GM19240 (cell line): Measurements from ENCODE around the gene CES5A.
"Not testable (repeated sequence)": the region's sequence is repeated elsewhere in the genome, so short reads cannot be mapped to it uniquely, and the experiment has no call there.

Experiments
- DNase-seq: peaks from one replicate; pipeline ENCODE4 v3.0.0; 2011; ENCODE audit warnings: low spot score; ENCODE audit not compliant: insufficient read length

Gene CES5A, protein sequence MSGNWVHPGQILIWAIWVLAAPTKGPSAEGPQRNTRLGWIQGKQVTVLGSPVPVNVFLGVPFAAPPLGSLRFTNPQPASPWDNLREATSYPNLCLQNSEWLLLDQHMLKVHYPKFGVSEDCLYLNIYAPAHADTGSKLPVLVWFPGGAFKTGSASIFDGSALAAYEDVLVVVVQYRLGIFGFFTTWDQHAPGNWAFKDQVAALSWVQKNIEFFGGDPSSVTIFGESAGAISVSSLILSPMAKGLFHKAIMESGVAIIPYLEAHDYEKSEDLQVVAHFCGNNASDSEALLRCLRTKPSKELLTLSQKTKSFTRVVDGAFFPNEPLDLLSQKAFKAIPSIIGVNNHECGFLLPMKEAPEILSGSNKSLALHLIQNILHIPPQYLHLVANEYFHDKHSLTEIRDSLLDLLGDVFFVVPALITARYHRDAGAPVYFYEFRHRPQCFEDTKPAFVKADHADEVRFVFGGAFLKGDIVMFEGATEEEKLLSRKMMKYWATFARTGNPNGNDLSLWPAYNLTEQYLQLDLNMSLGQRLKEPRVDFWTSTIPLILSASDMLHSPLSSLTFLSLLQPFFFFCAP

DNA sequence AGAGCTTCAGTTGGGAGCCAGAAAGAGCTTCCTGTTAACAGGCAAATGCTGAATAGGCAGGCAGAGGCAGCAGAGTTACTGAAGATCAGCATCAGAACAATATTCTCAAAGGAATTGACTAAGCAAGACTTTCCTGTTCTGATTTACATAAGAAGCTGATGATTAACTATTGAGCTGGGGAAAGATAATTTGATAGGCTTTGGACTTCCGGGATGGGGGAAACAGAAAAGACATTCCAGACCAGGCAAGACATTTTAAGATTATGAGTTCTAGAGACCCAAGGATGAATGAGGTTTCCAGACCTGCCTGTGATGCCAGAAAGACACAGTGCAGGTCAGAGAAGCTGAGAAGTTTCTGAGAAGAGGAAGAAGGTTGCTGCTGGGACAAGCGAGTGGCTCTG is at the start of gene CES5A:
Gene CES5A (minus strand): TSS at position 101 of the 400 bp plus-strand sequence. CDS start 152 bp downstream, outside the sequence.
- no peak for DNase-seq

DNA sequence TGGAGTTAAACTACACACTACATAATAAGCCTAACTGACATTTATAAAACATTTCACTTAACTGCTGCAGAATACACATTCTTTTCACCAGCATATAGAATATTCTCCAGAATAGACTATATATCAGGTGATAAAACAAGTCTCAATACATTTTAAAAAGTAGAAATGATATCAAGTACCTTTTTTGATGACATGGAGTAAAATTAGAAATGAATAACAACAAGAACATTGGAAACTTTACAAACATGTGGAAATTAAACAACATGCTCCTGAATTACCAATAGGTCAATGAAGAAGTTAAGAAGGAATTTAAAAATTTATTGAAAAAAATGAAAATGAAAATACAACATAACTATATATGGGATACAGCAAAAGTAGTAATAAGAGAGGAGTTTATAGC is 47.5 kb upstream of the CES5A start:
- no peak for DNase-seq

DNA sequence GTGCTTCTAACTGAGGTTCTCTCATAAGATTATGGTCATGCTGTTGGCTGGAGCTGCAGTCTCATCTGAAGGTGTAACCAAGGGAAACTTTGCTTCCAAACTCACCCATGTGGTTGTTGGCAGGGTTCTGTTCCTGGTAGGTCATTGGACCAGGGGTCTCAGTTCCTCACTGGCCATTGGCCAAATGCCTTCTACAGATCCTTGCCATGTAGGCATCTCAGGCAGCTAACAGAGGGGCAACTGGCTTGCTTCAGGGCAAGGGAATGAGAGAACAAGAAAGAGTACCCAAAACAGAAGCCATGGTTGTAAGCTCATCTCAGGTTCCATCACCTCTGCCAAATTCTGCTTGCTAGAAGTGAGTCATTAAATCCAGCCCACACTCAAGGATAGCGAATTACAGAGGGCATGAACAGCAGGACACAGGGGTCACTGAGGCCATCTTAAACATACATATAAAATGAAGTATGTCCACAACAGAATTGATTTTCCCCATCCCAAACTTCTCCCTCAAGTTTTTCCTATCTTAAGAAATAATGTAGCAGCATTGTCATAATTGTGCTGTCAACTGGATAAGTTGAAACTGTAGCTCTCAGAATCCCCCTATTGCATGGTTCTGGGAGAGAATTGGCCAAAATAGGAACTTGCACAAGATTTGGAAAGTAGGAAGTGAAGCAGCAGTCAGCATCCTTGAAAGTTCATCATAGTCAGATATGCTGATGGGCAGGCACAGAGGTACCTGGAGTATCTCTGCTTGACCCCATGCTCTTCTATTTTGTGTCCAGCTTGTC is 42.4 kb upstream of the CES5A start:
- no peak for DNase-seq

DNA sequence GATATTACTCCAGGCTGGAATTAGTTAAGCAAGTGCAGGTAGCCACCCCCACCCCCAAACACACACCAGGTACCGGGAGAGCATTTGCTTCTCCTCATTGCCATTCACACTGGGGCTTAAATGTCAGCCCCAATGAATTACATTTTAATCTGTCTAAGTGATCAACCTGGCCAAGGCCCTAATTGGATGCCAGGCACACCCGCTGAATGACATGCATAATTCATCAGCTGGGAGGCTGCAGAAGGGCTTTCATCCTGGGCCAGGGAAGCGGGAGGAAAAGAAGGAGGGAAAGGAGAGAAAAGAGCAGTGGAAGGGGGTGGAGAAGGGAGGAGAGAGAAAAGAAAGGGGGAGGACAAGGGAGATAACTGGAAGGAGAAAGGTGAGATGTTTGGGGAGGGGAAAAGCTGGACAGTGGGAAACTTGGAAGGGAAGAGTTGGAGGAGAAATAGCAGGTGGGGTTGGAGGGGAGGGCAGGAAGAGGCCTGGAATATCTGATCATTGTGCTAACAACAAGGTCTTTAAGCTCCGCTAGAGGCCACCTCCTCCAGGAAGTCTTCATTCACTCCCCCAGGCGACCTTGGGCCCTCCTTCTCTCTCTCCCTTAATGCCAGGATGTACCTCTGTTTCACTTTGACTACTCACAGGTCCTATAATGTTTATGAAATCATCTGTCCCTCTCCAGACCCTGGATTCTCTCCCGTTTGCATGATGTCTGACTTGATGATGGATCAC is 40.1 kb upstream of the CES5A start:
- no peak for DNase-seq

DNA sequence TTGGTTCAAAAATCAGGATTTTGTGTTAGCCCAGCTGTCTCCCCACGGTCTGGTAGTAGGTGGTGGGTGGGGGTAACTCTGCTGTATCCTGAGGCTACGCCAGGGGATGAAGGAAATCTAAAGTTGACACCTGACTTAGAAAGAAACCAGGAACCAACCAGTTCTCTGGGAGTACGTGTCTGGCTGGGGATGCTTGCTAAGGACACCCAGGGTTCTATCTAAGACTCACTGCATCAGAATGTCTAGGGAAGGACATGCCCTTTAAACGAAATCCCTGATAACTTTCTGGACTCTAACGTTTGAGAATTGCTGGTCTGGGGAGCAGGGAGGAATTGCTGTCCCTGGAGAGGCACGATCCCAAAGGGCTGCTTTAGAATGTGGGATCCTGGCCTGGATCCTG is 39.2 kb upstream of the CES5A start:
- DNase-seq, result no peak

DNA sequence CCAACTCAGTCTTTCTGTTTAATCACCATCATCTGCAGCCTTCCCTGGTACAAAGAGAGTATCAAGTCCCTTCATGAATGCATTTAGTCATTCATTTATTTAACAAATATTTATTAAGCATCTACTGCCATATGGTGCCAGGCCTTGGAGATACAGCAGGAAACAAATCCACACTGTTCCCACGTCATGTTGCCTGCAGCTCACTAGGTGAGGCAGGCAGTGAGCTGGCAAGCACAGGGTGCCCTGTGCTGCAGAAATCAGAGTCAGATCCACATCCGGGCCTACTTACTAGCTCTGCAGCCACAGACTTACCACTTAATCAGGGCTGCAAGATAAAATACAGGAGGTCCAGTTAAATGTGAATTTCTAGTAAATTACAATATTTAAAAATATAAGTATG is 38.5 kb upstream of the CES5A start:
- DNase-seq, result no peak

DNA sequence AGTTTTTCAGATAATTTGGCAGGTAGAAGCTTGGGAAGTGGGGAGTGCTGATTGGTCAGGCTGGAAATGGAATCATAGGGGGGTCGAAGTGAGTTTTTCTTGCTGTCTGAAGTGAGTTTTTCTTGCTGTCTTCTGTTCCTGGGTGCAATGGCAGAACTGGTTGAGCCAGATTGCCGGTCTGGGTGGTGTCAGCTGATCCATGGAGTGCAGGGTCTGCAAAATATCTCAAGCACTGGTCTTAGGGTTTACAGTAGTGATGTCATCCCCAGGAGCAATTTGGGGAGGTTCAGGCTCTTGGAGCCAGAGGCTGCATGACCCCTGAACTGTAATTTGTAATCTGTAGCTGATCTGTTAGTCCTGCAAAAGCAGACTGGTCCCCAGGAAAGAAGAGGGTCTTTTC is 37.9 kb upstream of the CES5A start:
- not testable (repeated sequence) for DNase-seq

DNA sequence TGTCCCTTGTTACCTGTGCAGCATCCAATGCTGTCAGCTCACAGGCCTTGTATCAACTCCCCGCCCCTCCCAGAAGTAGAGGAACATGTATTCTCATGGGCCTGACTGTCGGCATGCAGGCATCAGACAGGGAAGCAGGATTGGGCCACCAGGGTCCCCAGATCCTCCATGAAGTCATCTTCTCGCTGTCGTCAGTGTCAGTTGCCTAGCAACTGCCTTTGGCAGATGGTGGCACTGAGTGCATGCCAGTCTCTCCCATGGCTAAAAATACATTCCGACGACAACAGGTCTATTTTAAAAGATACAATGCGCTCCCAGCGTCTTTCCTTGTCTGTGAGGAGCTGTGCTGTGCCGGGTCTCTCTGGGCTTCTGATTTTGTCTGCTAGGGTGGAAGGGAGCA is 36.8 kb upstream of the CES5A start:
- DNase-seq, result no peak

DNA sequence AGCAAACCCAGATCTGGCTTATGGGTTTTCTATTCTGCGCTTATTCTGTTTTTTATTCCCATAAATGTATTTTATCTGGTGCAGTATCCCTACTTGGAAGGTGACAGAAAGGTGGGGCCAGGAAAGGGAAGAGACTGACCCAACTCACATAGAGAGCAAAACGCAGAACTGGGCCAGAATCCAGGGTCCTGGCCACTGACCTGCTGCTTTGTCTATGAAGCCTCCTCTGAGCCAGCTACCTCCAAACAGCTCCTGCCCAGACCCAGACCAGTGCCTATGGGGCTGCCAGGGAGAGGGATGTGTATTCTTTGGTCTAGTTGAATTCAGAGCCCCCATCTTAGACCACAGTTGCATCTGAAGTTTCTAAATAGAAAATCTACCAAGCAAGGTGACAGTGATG is 36.4 kb upstream of the CES5A start:
- DNase-seq, result no peak

DNA sequence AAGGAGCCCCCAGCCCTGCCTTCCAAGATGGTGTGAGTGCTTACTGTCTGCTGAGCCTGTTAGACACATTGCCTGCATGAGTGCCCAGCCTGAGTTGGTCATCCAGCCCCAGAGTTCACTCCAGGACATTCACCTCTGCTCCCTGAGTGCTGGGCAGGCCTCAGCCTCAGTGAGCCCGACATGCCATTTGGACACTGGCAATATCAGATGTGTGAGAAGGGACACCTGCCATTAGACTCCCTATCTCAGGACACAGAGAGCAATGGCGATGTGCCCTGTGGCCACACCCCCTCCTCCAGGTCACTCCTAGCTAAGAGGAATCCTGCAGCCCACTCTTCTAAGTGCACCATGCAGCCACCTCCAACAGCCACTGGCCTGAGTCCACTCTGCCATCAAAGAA is 34.7 kb upstream of the CES5A start:
- DNase-seq, result no peak

DNA sequence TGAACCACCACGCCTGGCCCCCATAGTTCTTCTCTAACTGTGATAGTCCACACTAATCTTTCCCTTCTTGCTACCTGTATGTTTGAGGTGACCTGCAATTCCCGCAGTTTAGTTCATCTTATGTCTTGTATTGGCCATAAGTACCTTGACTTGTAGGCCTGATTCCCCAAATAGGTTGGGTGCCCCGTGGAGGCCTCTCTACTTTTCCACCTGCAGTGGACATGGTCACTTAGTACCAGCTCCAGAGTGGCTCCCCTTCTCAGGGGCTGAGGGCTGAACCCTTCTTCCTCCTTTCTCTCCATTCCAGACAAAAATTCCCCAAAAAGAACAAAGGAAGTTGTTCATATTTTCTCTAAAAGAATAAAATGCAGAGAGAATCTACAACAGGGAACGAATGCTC is 33.5 kb upstream of the CES5A start:
- no peak for DNase-seq

DNA sequence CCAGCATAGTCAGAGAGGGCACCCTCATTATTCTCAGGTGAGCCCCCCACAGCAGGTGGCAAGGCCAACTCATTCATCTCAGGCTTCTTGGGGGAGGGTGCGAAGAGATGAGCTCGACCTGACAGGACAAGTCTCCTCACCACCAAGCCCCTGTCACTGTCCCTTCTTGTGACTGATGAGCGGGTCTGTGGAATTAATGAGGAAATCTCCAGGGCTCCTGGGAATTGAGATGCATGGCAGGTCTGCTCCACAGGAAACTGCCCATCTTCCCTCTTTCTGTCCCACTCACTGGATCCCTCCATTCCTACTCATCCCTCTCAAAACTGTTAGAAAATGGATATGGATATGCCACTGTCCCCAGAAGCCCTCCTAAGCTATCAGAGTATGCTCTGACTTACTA is 32.5 kb upstream of the CES5A start:
- no peak for DNase-seq

DNA sequence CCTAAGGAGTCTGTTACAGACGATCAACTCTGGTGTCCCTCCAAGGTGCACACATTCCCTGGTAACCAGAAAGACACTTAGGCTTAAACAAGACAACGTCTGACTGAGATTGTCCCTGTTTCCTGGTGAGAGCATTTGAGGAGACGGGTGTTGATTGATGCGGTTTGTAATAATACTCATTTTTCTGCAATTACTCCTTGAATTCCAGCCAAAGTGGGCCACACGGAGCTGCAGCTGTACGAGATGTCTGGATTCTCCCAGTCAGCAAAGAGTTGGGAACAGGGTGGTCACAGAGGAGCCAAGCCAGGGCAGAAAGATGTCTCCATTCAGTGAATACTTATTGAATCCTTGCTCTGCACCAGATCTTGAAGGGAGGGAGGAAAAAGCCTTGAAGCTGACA is 30.9 kb upstream of the CES5A start:
- no peak for DNase-seq

DNA sequence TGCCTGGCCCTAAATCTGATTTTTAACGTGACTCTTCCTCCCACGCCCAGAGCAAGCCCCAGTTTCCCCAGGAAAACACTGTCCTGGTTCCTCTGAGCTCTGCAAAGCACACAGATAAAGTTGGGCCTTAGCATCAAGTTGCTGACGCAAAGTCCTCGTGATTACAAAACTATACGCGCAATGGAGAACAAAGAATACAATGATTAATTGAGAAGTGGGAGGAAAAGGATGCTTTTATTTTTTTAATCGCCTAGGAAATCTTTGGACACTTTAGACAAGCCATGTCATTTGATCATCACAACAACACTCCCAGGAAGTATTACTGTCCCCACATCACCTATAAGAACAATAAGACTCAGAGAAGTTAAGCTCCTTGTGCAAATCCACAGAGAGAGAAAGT is 30.5 kb upstream of the CES5A start:
- DNase-seq, result no peak

DNA sequence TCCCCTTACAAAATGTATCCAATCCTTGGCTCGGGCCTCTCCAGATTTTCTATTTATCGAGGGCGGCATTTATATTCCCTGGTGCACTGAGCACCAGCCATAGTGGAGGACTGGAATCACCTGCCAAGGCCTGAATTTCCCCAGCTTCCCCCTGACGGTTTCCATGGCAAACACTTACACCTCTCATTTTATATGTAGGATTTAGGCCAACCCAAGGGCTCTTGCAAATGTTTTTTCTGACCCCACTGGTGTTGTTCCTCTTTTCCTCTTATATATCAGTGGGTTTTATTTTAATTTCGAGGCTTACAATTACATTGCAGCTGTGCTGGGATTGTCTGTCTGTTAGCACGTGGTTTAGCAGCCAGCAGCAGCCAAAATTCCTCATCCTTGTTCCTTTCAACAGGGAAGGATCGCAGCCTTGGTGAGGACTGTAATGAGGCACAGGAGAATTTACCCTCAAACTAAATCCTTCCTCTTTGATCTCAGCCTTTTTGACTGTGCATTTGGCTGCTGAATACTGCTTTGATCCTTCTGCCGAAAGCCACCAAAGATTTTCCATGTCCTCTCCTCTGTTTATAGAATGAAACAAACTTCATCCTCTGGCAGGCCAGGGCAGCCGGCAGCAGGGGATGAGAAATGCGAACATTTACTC is 26.5 kb upstream of the CES5A start:
- no peak for DNase-seq

DNA sequence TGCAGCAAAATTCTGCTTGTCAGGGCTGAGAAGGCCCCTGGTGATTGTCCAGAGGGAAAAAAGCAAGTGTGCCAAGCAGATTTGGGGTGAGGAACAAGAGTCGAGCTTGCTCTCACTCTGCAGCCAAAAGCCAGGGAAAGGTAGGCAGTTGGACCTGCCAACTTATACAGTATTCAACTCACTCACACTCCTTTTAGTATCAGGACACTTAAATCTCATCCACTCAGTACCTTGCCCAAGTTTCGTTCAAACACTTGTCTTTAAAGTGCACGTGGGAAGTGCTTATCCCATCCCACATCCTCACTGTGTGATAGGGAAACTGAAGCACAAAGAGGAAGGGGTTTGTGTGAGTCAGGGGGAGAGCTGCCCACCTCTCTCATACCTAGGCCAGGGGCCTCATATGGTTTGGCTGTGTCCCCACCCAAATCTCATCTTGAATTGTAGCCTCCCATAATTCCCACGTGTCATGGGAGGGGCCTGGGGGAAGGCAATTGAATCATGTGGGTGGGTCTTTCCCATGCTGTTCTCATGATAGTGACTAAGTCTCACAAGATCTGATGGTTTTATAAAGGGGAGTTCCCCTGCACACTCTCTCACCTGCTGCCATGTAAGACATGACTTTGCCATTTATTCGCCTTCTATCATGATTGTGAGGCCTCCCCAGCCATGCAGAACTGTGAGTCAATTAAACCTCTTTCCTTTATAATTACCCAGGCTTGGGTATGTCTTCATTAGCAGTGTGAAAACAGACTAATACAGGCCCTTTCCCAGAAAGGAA is 25.6 kb upstream of the CES5A start:
- DNase-seq, result no peak

DNA sequence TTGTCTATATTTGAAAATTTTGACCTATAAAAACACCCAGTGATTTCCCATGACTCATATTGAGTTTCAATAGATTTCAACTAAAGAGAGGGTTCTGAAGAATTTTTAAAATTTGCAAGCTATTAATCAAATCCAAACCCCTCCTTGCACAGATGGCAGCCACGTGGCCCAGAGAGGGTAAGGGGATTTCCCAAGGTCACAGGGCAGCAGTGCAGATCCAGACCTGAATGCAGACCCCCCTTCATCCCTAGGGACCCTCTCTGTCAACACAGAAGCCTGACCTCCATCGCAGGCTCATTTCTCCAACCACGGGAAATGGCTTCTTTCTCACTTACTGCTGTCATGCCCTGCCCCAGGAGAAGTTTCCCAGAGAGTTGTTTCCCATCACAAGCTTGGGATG is 24.7 kb upstream of the CES5A start:
- DNase-seq, result no peak

DNA sequence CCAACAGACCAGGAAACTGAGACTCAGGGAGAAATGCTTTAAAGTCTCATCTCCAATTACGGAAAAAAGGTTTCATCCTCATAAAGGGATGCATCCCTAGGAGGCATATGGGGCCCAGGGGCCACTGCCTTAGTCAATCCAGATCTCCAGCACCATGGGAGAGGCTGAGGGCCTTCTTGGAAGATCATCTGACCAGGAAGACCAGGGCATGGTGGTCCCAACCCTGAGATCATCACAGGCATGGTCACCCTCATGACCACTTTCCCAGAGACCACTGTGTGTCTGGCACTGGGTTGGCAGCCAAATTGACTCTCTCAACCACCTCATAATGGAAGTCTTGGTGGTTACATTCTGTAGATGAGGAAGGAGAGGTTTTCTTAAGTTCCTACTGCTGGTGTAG is 23.4 kb upstream of the CES5A start:
- no peak for DNase-seq

DNA sequence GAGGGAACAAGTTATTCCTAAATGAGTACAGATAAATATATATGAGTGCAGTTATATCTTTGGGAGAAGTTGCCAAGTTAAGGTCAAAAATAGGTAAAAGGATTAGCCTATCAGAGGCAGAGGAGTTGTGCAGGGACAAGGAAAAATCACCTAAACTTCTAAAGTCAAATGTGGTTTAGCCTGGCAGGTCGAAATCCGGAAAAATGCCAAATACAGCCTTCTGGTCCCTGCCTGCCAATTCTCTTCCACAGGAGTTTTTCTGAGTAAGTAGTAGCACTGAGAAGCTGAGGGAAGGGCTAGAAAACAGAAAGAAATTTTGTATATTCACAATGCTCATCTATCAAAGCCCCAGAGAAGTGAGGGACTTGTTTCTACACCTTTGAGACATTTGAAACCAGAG is 17.6 kb upstream of the CES5A start:
- DNase-seq, result no peak

DNA sequence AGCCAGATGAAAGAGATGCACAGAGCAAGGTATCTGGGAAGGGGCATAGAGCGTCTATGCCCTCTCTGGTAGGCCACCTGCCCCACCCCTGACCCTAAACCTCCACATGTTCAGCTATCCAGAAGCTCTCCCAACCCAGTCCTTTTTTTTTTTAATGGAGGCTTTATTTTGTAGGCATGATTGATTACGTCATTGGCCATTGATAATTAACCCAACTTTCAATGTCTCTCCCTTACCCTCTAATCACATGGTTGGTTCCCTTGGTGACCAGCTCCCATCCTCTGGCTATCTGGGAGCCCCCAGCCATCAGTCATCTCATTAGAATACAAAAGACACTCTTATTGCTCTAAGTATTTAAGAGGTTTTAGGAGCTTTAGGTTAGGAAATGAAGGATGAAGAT is 14.3 kb upstream of the CES5A start:
- DNase-seq, result no peak

DNA sequence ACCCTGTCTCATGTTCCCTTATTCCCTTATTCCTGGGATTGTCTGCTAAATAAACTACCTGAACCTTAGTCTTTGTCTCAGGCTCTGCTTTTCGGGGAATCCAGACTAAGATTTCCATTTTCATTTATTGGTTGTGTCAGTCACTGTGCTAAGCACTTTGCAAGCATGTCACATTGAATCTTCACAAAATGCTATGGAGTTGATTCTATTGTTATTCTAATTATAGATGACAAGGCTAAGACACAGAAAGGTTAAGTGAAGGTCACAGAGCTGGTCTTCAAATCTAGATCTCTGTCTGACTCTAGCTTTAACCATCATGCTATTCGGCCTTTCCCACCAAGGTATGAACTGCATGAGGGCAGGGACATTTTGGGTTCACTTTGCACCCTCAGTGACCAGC is 13.4 kb upstream of the CES5A start:
- DNase-seq, result no peak
